ENCODE data around the gene LAMB3.

- TF ChIP-seq CTCF (IDR thresholded peaks at IDR 0.05) (peak in 1 of 3 donors; percentile 71), POLR2A (IDR thresholded peaks at IDR 0.05) (no peak)
Observed at GRCh38 chr1:209692745-209693504, 40.7 kb upstream of the LAMB3 start.

Measured in lower leg skin (tissue), 3 donors.